Breast epithelium (tissue), 3 donors: Measurements from ENCODE around the gene PRR12.

Source experiments
- CTCF ChIP-seq, 3 donors: fragments of 450-650 bp; IDR thresholded peaks; one replicate each; pipeline ENCODE4 v1.5.1; 2016 to 2017; ENCODE audit warnings: antibody characterized with exemption in 3 of 3, mild to moderate bottlenecking in 3 of 3, moderate library complexity in 3 of 3
- POLR2A ChIP-seq: fragments of 450-650 bp; IDR thresholded peaks from one replicate; pipeline ENCODE4 v1.6.1; 2016; ENCODE audit warnings: antibody characterized with exemption, mild to moderate bottlenecking, moderate library complexity

DNA sequence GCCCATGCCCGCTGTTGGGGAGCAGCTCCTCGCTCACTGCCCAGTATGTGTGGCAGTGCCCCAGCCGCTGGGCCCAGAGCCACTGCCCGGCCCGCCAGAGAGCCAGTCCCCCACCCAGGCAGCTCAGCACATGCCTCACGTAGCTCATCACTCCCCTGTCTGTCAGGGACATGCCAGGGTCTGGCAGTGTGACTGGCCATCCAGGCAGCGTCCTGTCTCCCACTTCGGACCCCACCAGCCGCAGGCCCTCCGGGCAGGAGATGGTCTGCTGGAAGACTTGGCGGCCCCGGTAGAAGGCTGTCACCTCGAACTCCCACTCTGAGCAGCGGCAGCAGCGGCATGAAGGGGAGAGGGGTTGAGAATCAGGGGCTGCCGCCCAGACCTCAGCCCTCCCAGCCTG lies 71.0 kb downstream of the PRR12 start:
- TF ChIP-seq CTCF (IDR thresholded peaks at IDR 0.05) (no peak), POLR2A (no peak)
